H1 (cell line): ENCODE measurements around the gene FMN2. TPM values are rescaled to one million over a fixed set of nuclear protein-coding genes. Genes with fewer than 3 reads are reported as not detected.

Source experiments
- CTCF ChIA-PET: fragments of 300-600 bp; sonication (Branson Sonifier 250); formaldehyde crosslinking; loops from one replicate; lab custom pipeline; 2021; ENCODE audit not compliant: partially characterized antibody; lab: Charles Lee
- POLR2A ChIA-PET: fragments of 300-600 bp; sonication (Branson Sonifier 250); formaldehyde crosslinking; loops from one replicate; lab custom pipeline; 2021; ENCODE audit warnings: inconsistent platforms; ENCODE audit not compliant: partially characterized antibody; lab: Charles Lee
- DNase-seq, 2 experiments: peaks; one replicate each; pipeline versions ENCODE4 v3.0.0 to v3.0.0-alpha.2; 2010 to 2022; ENCODE audit warnings: low spot score in 2 of 2, low read depth in 1 of 2, mixed read lengths in 1 of 2
- FAIRE-seq: peaks from 2 replicates; lab custom pipeline; 2011; peaks lifted over from hg19 to GRCh38; lab: Jason Lieb, UNC
- H2AFZ ChIP-seq: 2 replicates; pipeline ENCODE4 v1.8.1; 2012; ENCODE audit warnings: low read length, inconsistent platforms
- H2AK5ac ChIP-seq: 2 replicates; pipeline ENCODE4 v1.6.1; 2013; ENCODE audit warnings: low read depth, low read length
- H2BK120ac ChIP-seq: replicated peaks from 2 replicates; pipeline ENCODE3; 2013; ENCODE audit warnings: low read depth, low read length, inconsistent platforms
- H2BK12ac ChIP-seq: 2 replicates; pipeline ENCODE4 v1.6.1; 2013; ENCODE audit warnings: low read depth, low read length
- H2BK15ac ChIP-seq: 2 replicates; pipeline ENCODE4 v1.6.1; 2013; ENCODE audit warnings: low read length
- H2BK20ac ChIP-seq: 2 replicates; pipeline ENCODE4 v1.6.1; 2013; ENCODE audit warnings: low read length
- H2BK5ac ChIP-seq: 2 replicates; pipeline ENCODE4 v1.6.1; 2013; ENCODE audit warnings: low read depth, low read length
- H3K14ac ChIP-seq: 2 replicates; pipeline ENCODE4 v1.6.1; 2013; ENCODE audit warnings: inconsistent platforms; ENCODE audit not compliant: insufficient read length
- H3K18ac ChIP-seq: 2 replicates; pipeline ENCODE4 v1.6.1; 2013; ENCODE audit warnings: low read length; ENCODE audit errors: extremely low read depth
- H3K23ac ChIP-seq: 2 replicates; pipeline ENCODE4 v1.6.1; 2013; ENCODE audit warnings: inconsistent platforms; ENCODE audit not compliant: insufficient read length
- H3K23me2 ChIP-seq: 2 replicates; pipeline ENCODE4 v1.6.1; 2013; ENCODE audit warnings: low read depth, low read length
- H3K27ac ChIP-seq: 2 replicates; pipeline ENCODE4 v1.6.1; 2011; ENCODE audit warnings: low read depth, low read length, inconsistent platforms
- H3K27me3 ChIP-seq, 4 experiments: replicated peaks in 1 of 4; 1 replicate in 1 of 4; 2 replicates in 3 of 4; pipeline versions ENCODE4 v1.6.1 to v1.8.1; 2011 to 2013; ENCODE audit warnings: low read length in 3 of 4, mild to moderate bottlenecking in 3 of 4, inconsistent platforms in 2 of 4, mixed read lengths in 2 of 4, moderate library complexity in 1 of 4; ENCODE audit not compliant: control insufficient read depth in 3 of 4, insufficient read depth in 3 of 4; ENCODE audit errors: extremely low read depth in 1 of 4
- H3K36me3 ChIP-seq, 4 experiments: 2 replicates each; pipeline versions ENCODE4 v1.6.1 to v1.8.1; 2011 to 2013; ENCODE audit warnings: mild to moderate bottlenecking in 4 of 4, low read length in 3 of 4, moderate library complexity in 2 of 4, control low read depth in 1 of 4, inconsistent platforms in 1 of 4; ENCODE audit not compliant: insufficient read depth in 4 of 4, control insufficient read depth in 2 of 4
- H3K4ac ChIP-seq: replicated peaks from 2 replicates; pipeline ENCODE3; 2013; ENCODE audit warnings: low read length, low read depth, mixed read lengths, inconsistent platforms; ENCODE audit not compliant: insufficient read length
- H3K4me1 ChIP-seq, 4 experiments: replicated peaks in 1 of 4; 1 replicate in 1 of 4; 2 replicates in 3 of 4; pipeline versions ENCODE4 v1.6.1 to v1.8.1; 2011 to 2013; ENCODE audit warnings: low read length in 3 of 4, inconsistent platforms in 2 of 4, mixed read lengths in 1 of 4; ENCODE audit not compliant: insufficient read depth in 4 of 4, control insufficient read depth in 3 of 4
- H3K4me2 ChIP-seq, 2 experiments: 2 replicates each; pipeline versions ENCODE4 v1.6.1 to v1.8.1; 2011 to 2013; ENCODE audit warnings: low read depth in 2 of 2, low read length in 2 of 2, control low read depth in 1 of 2, inconsistent platforms in 1 of 2, mild to moderate bottlenecking in 1 of 2; ENCODE audit not compliant: insufficient read depth in 1 of 2
- H3K4me3 ChIP-seq, 4 experiments: fragments of 200-600, 300-600 bp in 1 of 4; sonication (generic), shearing (Covaris generic), sonication (Bioruptor Twin) in 1 of 4; 2 replicates each; pipeline versions ENCODE4 v1.5.1 to v1.8.1; 2011 to 2016; ENCODE audit warnings: low read length in 4 of 4, low read depth in 3 of 4, control low read depth in 2 of 4, inconsistent platforms in 2 of 4, mild to moderate bottlenecking in 2 of 4, mixed read lengths in 1 of 4, moderate library complexity in 1 of 4; ENCODE audit not compliant: insufficient read depth in 2 of 4; ENCODE audit errors: extremely low read depth in 1 of 4
- H3K56ac ChIP-seq: replicated peaks from 2 replicates; pipeline ENCODE3; 2013; ENCODE audit warnings: low read depth, mild to moderate bottlenecking, mixed read lengths, low read length, inconsistent platforms; ENCODE audit not compliant: insufficient read length
- H3K79me1 ChIP-seq: 2 replicates; pipeline ENCODE4 v1.6.1; 2013; ENCODE audit warnings: low read depth, low read length, control low read depth
- H3K79me2 ChIP-seq, 2 experiments: 2 replicates each; pipeline versions ENCODE4 v1.6.1 to v1.8.1; 2012 to 2013; ENCODE audit warnings: low read length in 2 of 2, mild to moderate bottlenecking in 2 of 2, inconsistent platforms in 1 of 2; ENCODE audit not compliant: insufficient read depth in 2 of 2, control insufficient read depth in 1 of 2
- H3K9ac ChIP-seq, 4 experiments: replicated peaks in 1 of 4; 1 replicate in 1 of 4; 2 replicates in 3 of 4; pipeline versions ENCODE4 v1.6.1 to v1.8.1; 2011 to 2013; ENCODE audit warnings: low read depth in 3 of 4, low read length in 3 of 4, control low read depth in 2 of 4, mild to moderate bottlenecking in 2 of 4, moderate library complexity in 2 of 4, inconsistent platforms in 1 of 4; ENCODE audit errors: extremely low read depth in 1 of 4
- H3K9me3 ChIP-seq, 2 experiments: 2 replicates each; pipeline versions ENCODE4 v1.6.1 to v1.8.1; 2012 to 2013; ENCODE audit warnings: mild to moderate bottlenecking in 2 of 2, moderate library complexity in 2 of 2, control low read depth in 1 of 2, inconsistent platforms in 1 of 2, low read depth in 1 of 2, low read length in 1 of 2, mixed read lengths in 1 of 2; ENCODE audit not compliant: insufficient read depth in 2 of 2
- H4K20me1 ChIP-seq, 2 experiments: replicated peaks in 1 of 2; 2 replicates each; pipeline versions ENCODE3 to v1.8.1; 2011 to 2013; ENCODE audit warnings: inconsistent platforms in 2 of 2, low read length in 2 of 2, mild to moderate bottlenecking in 1 of 2; ENCODE audit not compliant: insufficient read depth in 2 of 2, control insufficient read depth in 1 of 2
- H4K5ac ChIP-seq: 2 replicates; pipeline ENCODE4 v1.6.1; 2013; ENCODE audit warnings: low read length, low read depth, mixed read lengths, inconsistent platforms; ENCODE audit not compliant: insufficient read length
- H4K8ac ChIP-seq: 2 replicates; pipeline ENCODE4 v1.8.0; 2013; ENCODE audit warnings: mild to moderate bottlenecking, moderate library complexity, low read length, inconsistent platforms; ENCODE audit not compliant: insufficient read depth; ENCODE audit errors: extremely low read depth
- H4K91ac ChIP-seq: replicated peaks from 2 replicates; pipeline ENCODE3; 2013; ENCODE audit warnings: low read length, mixed read lengths, inconsistent platforms; ENCODE audit not compliant: insufficient read length
- EP300 ChIP-seq, 2 experiments: IDR thresholded peaks; 1 replicate in 1 of 2; 2 replicates in 1 of 2; pipeline ENCODE4 v1.6.1; 2011 to 2012; ENCODE audit warnings: low read depth in 2 of 2, low read length in 2 of 2, mild to moderate bottlenecking in 2 of 2, borderline replicate concordance in 1 of 2, inconsistent platforms in 1 of 2, moderate library complexity in 1 of 2
- GTF2F1 ChIP-seq: IDR thresholded peaks from 2 replicates; pipeline ENCODE4 v1.6.1; 2012; ENCODE audit warnings: low read depth, low read length, improper control_type of control experiment, borderline replicate concordance
- MAX ChIP-seq: IDR thresholded peaks from 2 replicates; pipeline ENCODE4 v1.6.1; 2012; ENCODE audit warnings: inconsistent platforms
- PHF8 ChIP-seq: fragments of 200-600 bp; sonication (generic); conservative IDR thresholded peaks from 2 replicates; pipeline ENCODE4 v1.7.1; 2012; ENCODE audit warnings: low read depth, mild to moderate bottlenecking, inconsistent platforms, low read length, moderate library complexity
- SP2 ChIP-seq: IDR thresholded peaks from 2 replicates; pipeline ENCODE4 v1.6.1; 2012; ENCODE audit warnings: mild to moderate bottlenecking, low read length, inconsistent platforms
- TAF1 ChIP-seq: IDR thresholded peaks from 2 replicates; pipeline ENCODE4 v1.6.1; 2011; ENCODE audit warnings: mild to moderate bottlenecking, low read depth, low read length
- TAF7 ChIP-seq: optimal IDR thresholded peaks from 2 replicates; pipeline ENCODE3; 2011; ENCODE audit warnings: low read depth, mild to moderate bottlenecking, inconsistent platforms, low read length, moderate library complexity, borderline replicate concordance
- TBP ChIP-seq: IDR thresholded peaks from 2 replicates; pipeline ENCODE4 v1.6.1; 2011; ENCODE audit warnings: low read depth, low read length, improper control_type of control experiment
- TCF12 ChIP-seq: IDR thresholded peaks from 2 replicates; pipeline ENCODE4 v1.6.1; 2011; ENCODE audit warnings: low read depth, mild to moderate bottlenecking, low read length
- TEAD4 ChIP-seq: IDR thresholded peaks from 2 replicates; pipeline ENCODE4 v1.6.1; 2012; ENCODE audit warnings: low read depth, low read length, inconsistent platforms, mixed read lengths
- USF2 ChIP-seq: IDR thresholded peaks from 2 replicates; pipeline ENCODE4 v1.6.1; 2011; ENCODE audit warnings: low read length, improper control_type of control experiment
- YY1 ChIP-seq: IDR thresholded peaks from 2 replicates; pipeline ENCODE4 v1.6.1; 2011; ENCODE audit warnings: low read depth, mild to moderate bottlenecking, low read length
- WGBS, 2 experiments: shearing (Covaris generic) in 1 of 2; methylation state at CpG; one replicate each; pipeline versions ENCODE4 v1.1.6 to v1.1.7; 2013 to 2015; ENCODE audit warnings: low lambda C conversion rate in 2 of 2, mixed read lengths in 2 of 2, inconsistent platforms in 1 of 2, low coverage in 1 of 2, missing lambda C conversion rate in 1 of 2; ENCODE audit not compliant: insufficient replicate concordance in 2 of 2, insufficient coverage in 1 of 2, insufficient read length in 1 of 2; ENCODE audit errors: extremely low coverage in 1 of 2, missing lambda C conversion rate in 1 of 2; 5-methylcytosine and 5-hydroxymethylcytosine counted together
- polyA plus RNA-seq, 7 experiments: library from polyadenylated mRNA; depleted of rRNA in 3 of 7; stranded (reverse) in 5 of 7; unstranded in 2 of 7; fragments of >200 nt in 5 of 7; fragments of 200-250 nt in 2 of 7; gene quantifications; 1 replicate in 5 of 7; 2 replicates in 1 of 7; 4 replicates in 1 of 7; pipeline versions ENCODE4 v1.2.1 to v1.2.3, GENCODE V29; 2011 to 2013; ENCODE audit warnings: missing spikeins in 2 of 7, mixed read lengths in 2 of 7
- total RNA-seq: library from RNA; stranded (reverse); fragmentation: NEBNext Ultra II Directional; extraction: Animal tissue kit (Norgen Biotek cat#: 25700); gene quantifications from 2 replicates; pipeline ENCODE4 v1.2.1, GENCODE V29; 2021

FMN2 gene
- total and polyA plus RNA-seq, 2 of the 8 experiments (the other 6 are each of a cell fraction or from before 2014, with no cell fraction given), result 0.83 to 2.0 TPM

- Histone ChIP-seq H3K56ac (no peak overlapping the region), H2BK5ac (no peak overlapping the region), H3K4me2 (no peak overlapping the region), H4K5ac (no peak overlapping the region), H4K91ac (no peak overlapping the region), H2BK20ac (no peak overlapping the region), H3K18ac (no peak overlapping the region), H3K9ac (no peak overlapping the region), H3K4me3 (no peak overlapping the region), H2AK5ac (no peak overlapping the region), H2BK120ac (no peak overlapping the region), H3K36me3 (no peaks in the 10 kb centered on the region), H2BK12ac (no peak overlapping the region), H3K4ac (no peak overlapping the region), H3K27ac (no peak overlapping the region), H4K20me1 (no peaks in the 10 kb centered on the region), H3K27me3 (no peaks in the 10 kb centered on the region), H3K9me3 (no peaks in the 10 kb centered on the region), H3K79me1 (no peaks in the 10 kb centered on the region), H3K79me2 (no peaks in the 10 kb centered on the region), H3K23ac (no peak overlapping the region), H4K8ac (no peak overlapping the region), H3K14ac (no peak overlapping the region), H2AFZ (no peak overlapping the region), H3K23me2 (no peaks in the 10 kb centered on the region), H3K4me1 (no peaks in the 10 kb centered on the region), H2BK15ac (no peak overlapping the region)
- no peak for DNase-seq
- FAIRE-seq, result no peak
- ChIA-PET POLR2A (no interaction called here), CTCF (interaction anchor here (0.6 to 1.3 kb wide), 2 partner anchors 30 to 624 kb away, joined by 4 to 5 read pairs; no protein-coding TSS in a partner anchor)
- 94% methylated on average over 6 of the region's 6 CpGs; no CpG with 5 or more reads in 1 of the 2 experiments for WGBS, 2 experiments
- TF ChIP-seq SP2, result no peak
- TF ChIP-seq TAF7, result no peak
- TF ChIP-seq PHF8, result no peak
- TF ChIP-seq TCF12, result no peak
- no peak for TF ChIP-seq TEAD4
- no peak for TF ChIP-seq USF2
- no peak for TF ChIP-seq TBP
- TF ChIP-seq MAX, result no peak
- no peak for TF ChIP-seq YY1
- no peak for TF ChIP-seq TAF1
- no peak for TF ChIP-seq GTF2F1
- no peak for TF ChIP-seq EP300 (IDR thresholded peaks at IDR 0.05; ENCODE audit: borderline replicate concordance in 1 of 2, low read depth in 2 of 2, low read length in 2 of 2)
Observed at GRCh38 chr1:240522122-240522822, 430.6 kb downstream of the FMN2 start.
